Activated T-helper 2 cell treated with anti-CD3 and anti-CD28 coated beads, Interferon-gamma antibody, Interleukin-2, Interleukin-4, amounts not matched to agents 10 μg/mL and 5 μg/mL and 100 μg/mL, durations not matched to agents 14 hours and 24 hours and 36 hours (primary cell): ENCODE results near the gene KRT73. TPM values are rescaled to one million over a fixed set of nuclear protein-coding genes. Genes with fewer than 3 reads are reported as not detected.

Experiments
- DNase-seq: peaks from one replicate; pipeline ENCODE4 v3.0.0; 2021; ENCODE audit warnings: low spot score
- H3K27ac Mint-ChIP-seq: one replicate; pipeline ENCODE4 v1.8.0; 2021; ENCODE audit warnings: mixed read lengths
- H3K27me3 Mint-ChIP-seq: one replicate; pipeline ENCODE4 v1.8.0; 2021; ENCODE audit warnings: low read depth, mixed read lengths
- H3K36me3 Mint-ChIP-seq: one replicate; pipeline ENCODE4 v1.8.0; 2021; ENCODE audit warnings: low read depth, mixed read lengths
- H3K4me1 Mint-ChIP-seq: one replicate; pipeline ENCODE4 v1.8.0; 2021; ENCODE audit warnings: low read depth, mixed read lengths
- H3K4me3 Mint-ChIP-seq: one replicate; pipeline ENCODE4 v1.8.0; 2021; ENCODE audit warnings: low read depth, mild to moderate bottlenecking, moderate library complexity, mixed read lengths
- H3K9me3 Mint-ChIP-seq: one replicate; pipeline ENCODE4 v1.8.0; 2021; ENCODE audit warnings: mixed read lengths
- intact Hi-C: fragments of 100-400 bp; cut with micrococcal nuclease; formaldehyde crosslinking; loops from one replicate; pipeline ENCODE4 v1.15.1; 2023
- total RNA-seq: library from RNA; stranded (reverse); gene quantifications from 2 replicates; pipeline ENCODE4 v1.2.3, GENCODE V29; 2022

Gene KRT73
- total RNA-seq, 1 donor from 2014 or later: not detected

- H3K27ac Mint-ChIP-seq: no peak overlapping the region
- no peak overlapping the region for H3K4me3 Mint-ChIP-seq
- H3K27me3 Mint-ChIP-seq: peaks cover 14% of the 10 kb centered on the region
- intact Hi-C loops: loop anchor here (10.0 kb wide), 1 partner anchor 427 kb away; no protein-coding TSS in a partner anchor
- no peak for DNase-seq
- peaks cover 25% of the 10 kb centered on the region for H3K4me1 Mint-ChIP-seq
- no peaks in the 10 kb centered on the region for H3K9me3 Mint-ChIP-seq
- no peaks in the 10 kb centered on the region for H3K36me3 Mint-ChIP-seq
Observed at GRCh38 chr12:52581481-52581880, 36.9 kb downstream of the KRT73 start.

GRCh38 chr12:52581066-52581465 is 37.3 kb downstream of the KRT73 start:
- Mint-ChIP-seq H3K27ac (no peak overlapping the region), H3K36me3 (no peaks in the 10 kb centered on the region), H3K4me1 (peaks cover 21% of the 10 kb centered on the region), H3K27me3 (peaks cover 17% of the 10 kb centered on the region), H3K4me3 (no peak overlapping the region), H3K9me3 (no peaks in the 10 kb centered on the region)
- DNase-seq: no peak
- intact Hi-C loops: loop anchor here (10.0 kb wide), 1 partner anchor 426 kb away; no protein-coding TSS in a partner anchor

GRCh38 chr12:52580496-52580895 is 37.9 kb downstream of the KRT73 start:
- Mint-ChIP-seq H3K4me3 (no peak overlapping the region), H3K36me3 (no peaks in the 10 kb centered on the region), H3K9me3 (no peaks in the 10 kb centered on the region), H3K4me1 (peaks cover 15% of the 10 kb centered on the region), H3K27ac (no peak overlapping the region), H3K27me3 (peaks cover 18% of the 10 kb centered on the region)
- intact Hi-C loops: loop anchor here (10.0 kb wide), 1 partner anchor 426 kb away; no protein-coding TSS in a partner anchor
- DNase-seq: no peak

- Mint-ChIP-seq H3K4me1 (peaks cover 9% of the 10 kb centered on the region), H3K27me3 (peaks cover 18% of the 10 kb centered on the region), H3K36me3 (no peaks in the 10 kb centered on the region), H3K4me3 (no peak overlapping the region), H3K27ac (no peak overlapping the region), H3K9me3 (no peaks in the 10 kb centered on the region)
- DNase-seq: no peak
- intact Hi-C loops: loop anchor here (10.0 kb wide), 1 partner anchor 425 kb away; no protein-coding TSS in a partner anchor
Observed at GRCh38 chr12:52579468-52580465, 38.6 kb downstream of the KRT73 start.

GRCh38 chr12:52578469-52578868 is 39.9 kb downstream of the KRT73 start:
- H3K27ac Mint-ChIP-seq: no peak overlapping the region
- no peaks in the 10 kb centered on the region for H3K9me3 Mint-ChIP-seq
- no peak for DNase-seq
- intact Hi-C loops: no loop called here
- H3K27me3 Mint-ChIP-seq: peaks cover 18% of the 10 kb centered on the region
- no peaks in the 10 kb centered on the region for H3K36me3 Mint-ChIP-seq
- H3K4me3 Mint-ChIP-seq: no peak overlapping the region
- peaks cover 9% of the 10 kb centered on the region for H3K4me1 Mint-ChIP-seq

- no peak for DNase-seq
- no peaks in the 10 kb centered on the region for H3K9me3 Mint-ChIP-seq
- H3K27ac Mint-ChIP-seq: no peak overlapping the region
- peaks cover 3% of the 10 kb centered on the region for H3K4me1 Mint-ChIP-seq
- intact Hi-C loops: no loop called here
- no peaks in the 10 kb centered on the region for H3K36me3 Mint-ChIP-seq
- H3K4me3 Mint-ChIP-seq: no peak overlapping the region
- H3K27me3 Mint-ChIP-seq: peaks cover 18% of the 10 kb centered on the region
Observed at GRCh38 chr12:52577316-52577715, 41.0 kb downstream of the KRT73 start.

- no peak overlapping the region for H3K4me3 Mint-ChIP-seq
- no peaks in the 10 kb centered on the region for H3K36me3 Mint-ChIP-seq
- DNase-seq: no peak
- H3K27ac Mint-ChIP-seq: no peak overlapping the region
- intact Hi-C loops: no loop called here
- peaks cover 3% of the 10 kb centered on the region for H3K4me1 Mint-ChIP-seq
- H3K27me3 Mint-ChIP-seq: peaks cover 12% of the 10 kb centered on the region
- no peaks in the 10 kb centered on the region for H3K9me3 Mint-ChIP-seq
Observed at GRCh38 chr12:52575948-52576347, 42.4 kb downstream of the KRT73 start.

- Mint-ChIP-seq H3K4me1 (no peaks in the 10 kb centered on the region), H3K36me3 (no peaks in the 10 kb centered on the region), H3K9me3 (no peaks in the 10 kb centered on the region), H3K27me3 (peaks cover 12% of the 10 kb centered on the region), H3K27ac (no peak overlapping the region), H3K4me3 (no peak overlapping the region)
- DNase-seq: no peak
- intact Hi-C loops: no loop called here
Observed at GRCh38 chr12:52575256-52575655, 43.1 kb downstream of the KRT73 start.

GRCh38 chr12:52573743-52574142 is 44.6 kb downstream of the KRT73 start, which contains the start of gene KRT74:
TSS of gene KRT74 (minus strand) at chr12:52573843. CDS start at chr12:52573777, 66 bp downstream.
- no peak for DNase-seq
- intact Hi-C loops: no loop called here
- Mint-ChIP-seq H3K27me3 (peaks cover 8% of the 10 kb centered on the region), H3K9me3 (no peaks in the 10 kb centered on the region), H3K4me3 (no peak within 1 kb of the TSS), H3K36me3 (no peaks in the 10 kb centered on the region), H3K27ac (no peak within 1 kb of the TSS), H3K4me1 (no peaks in the 10 kb centered on the region)

- H3K4me3 Mint-ChIP-seq: no peak overlapping the region
- H3K27ac Mint-ChIP-seq: no peak overlapping the region
- H3K4me1 Mint-ChIP-seq: no peaks in the 10 kb centered on the region
- peaks cover 8% of the 10 kb centered on the region for H3K27me3 Mint-ChIP-seq
- no peak for DNase-seq
- no peaks in the 10 kb centered on the region for H3K9me3 Mint-ChIP-seq
- H3K36me3 Mint-ChIP-seq: no peaks in the 10 kb centered on the region
- intact Hi-C loops: no loop called here
Observed at GRCh38 chr12:52573306-52573705, 45.1 kb downstream of the KRT73 start.

- H3K27ac Mint-ChIP-seq: no peak overlapping the region
- intact Hi-C loops: no loop called here
- no peaks in the 10 kb centered on the region for H3K36me3 Mint-ChIP-seq
- H3K4me3 Mint-ChIP-seq: no peak overlapping the region
- H3K9me3 Mint-ChIP-seq: no peaks in the 10 kb centered on the region
- H3K4me1 Mint-ChIP-seq: no peaks in the 10 kb centered on the region
- peaks cover 3% of the 10 kb centered on the region for H3K27me3 Mint-ChIP-seq
- DNase-seq: no peak
Observed at GRCh38 chr12:52570511-52570910, 47.8 kb downstream of the KRT73 start.

- Mint-ChIP-seq H3K4me1 (no peaks in the 10 kb centered on the region), H3K9me3 (no peaks in the 10 kb centered on the region)
- intact Hi-C loops: no loop called here
Observed at GRCh38 chr12:52568111-52568510, 50.2 kb downstream of the KRT73 start.

GRCh38 chr12:52566847-52567291 is 51.5 kb downstream of the KRT73 start:
- DNase-seq: no peak
- Mint-ChIP-seq H3K4me3 (no peak overlapping the region), H3K9me3 (no peaks in the 10 kb centered on the region), H3K36me3 (no peaks in the 10 kb centered on the region), H3K27me3 (peaks cover 11% of the 10 kb centered on the region), H3K27ac (no peak overlapping the region), H3K4me1 (no peaks in the 10 kb centered on the region)
- intact Hi-C loops: no loop called here

More at GRCh38 chr12:52568111-52568510, 50.2 kb downstream of the KRT73 start:
- Mint-ChIP-seq H3K4me3 (no peak overlapping the region), H3K27ac (no peak overlapping the region), H3K27me3 (peaks cover 11% of the 10 kb centered on the region), H3K36me3 (no peaks in the 10 kb centered on the region)
- DNase-seq: no peak
